HUDEP-2 (cell line): ENCODE data around the gene HOXB9.
A peak's percentile ranks its signal among the peaks of the same experiment; 100 is the strongest.

ENCODE experiments used
- DNase-seq, 76 experiments: peaks; one replicate each; lab custom pipeline; 2025; ENCODE audit not compliant: unreplicated experiment in 76 of 76; lab: John Stamatoyannopoulos, UW

Gene HOXB9

DNA sequence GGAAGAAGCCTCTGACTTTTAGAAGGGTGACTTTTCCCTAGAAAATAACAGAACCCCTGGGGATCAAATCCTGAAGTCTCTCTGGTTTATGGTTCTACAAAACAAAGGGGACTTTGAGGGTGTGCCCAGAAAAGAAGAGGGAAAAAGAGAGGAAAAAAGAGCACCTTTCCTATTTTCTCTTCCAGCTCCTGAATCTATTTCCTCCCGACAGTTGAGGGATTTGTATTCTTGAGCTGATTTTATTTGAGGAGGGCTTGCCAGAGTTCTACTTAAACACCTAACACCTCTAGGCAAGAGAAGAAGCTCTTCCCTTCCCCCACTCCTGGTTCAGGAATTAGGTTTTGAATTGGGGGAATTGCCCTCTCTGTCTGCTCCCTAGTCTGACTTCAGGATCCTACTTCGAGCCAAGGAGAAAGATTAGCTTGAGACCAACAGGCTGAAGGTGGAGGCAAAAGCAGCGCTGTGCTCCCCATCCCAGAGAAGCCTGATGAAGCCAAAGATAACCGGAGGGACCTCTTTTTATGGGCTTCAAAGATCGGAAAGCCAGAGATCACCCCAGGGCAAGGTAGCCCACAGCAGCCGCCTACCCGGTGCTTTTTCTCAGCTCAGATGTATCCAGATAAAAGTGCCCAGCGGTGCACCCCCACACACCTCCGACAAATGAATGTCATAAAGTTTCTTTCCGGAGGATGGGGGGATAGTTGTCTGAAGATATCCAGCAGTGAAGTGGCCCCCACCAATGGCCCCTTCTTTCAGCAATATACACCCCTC lies 36.9 kb downstream of the HOXB9 start:
- no peak for DNase-seq

GRCh38 chr17:48588528-48588927 lies 37.6 kb downstream of the HOXB9 start:
- DNase-seq: no peak

- no peak for DNase-seq
These were observed 38.1 kb downstream of the HOXB9 start for GRCh38 chr17:48588074-48588415.

- no peak for DNase-seq
These were observed 38.7 kb downstream of the HOXB9 start for GRCh38 chr17:48587276-48588073.

- no peak for DNase-seq
These were observed 39.6 kb downstream of the HOXB9 start for GRCh38 chr17:48586355-48587258.

DNA sequence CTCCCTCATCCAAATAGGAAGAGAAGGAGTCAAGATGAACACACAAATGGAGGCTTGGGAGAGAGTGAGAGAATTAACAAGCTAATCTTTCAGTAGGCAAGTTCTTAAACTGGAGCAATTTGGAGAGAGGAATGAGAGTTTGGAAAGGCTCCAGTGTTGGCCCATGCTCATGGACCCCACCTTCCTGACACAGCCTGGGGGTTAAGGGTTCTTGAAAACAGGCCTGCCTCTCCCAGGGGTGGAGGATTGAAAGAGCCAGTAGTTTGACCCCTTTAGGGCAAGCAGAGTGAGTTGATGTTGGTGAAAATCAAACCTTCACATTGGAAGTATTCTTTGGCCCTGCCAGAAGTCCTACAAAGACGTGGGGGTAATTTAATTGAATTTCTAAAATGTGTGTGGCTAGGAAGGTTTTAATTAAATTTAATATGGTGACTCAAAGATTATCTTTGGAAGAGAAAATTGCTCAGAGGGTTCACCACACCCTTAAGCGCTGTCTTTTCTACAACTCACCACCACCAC lies 41.9 kb downstream of the HOXB9 start:
- DNase-seq: no peak

GRCh38 chr17:48583708-48584222 lies 42.4 kb downstream of the HOXB9 start:
- DNase-seq: no peak

- DNase-seq: no peak
These were observed 43.4 kb downstream of the HOXB9 start for GRCh38 chr17:48582750-48583069.

GRCh38 chr17:48579760-48580554 lies 46.2 kb downstream of the HOXB9 start:
- no peak for DNase-seq

DNA sequence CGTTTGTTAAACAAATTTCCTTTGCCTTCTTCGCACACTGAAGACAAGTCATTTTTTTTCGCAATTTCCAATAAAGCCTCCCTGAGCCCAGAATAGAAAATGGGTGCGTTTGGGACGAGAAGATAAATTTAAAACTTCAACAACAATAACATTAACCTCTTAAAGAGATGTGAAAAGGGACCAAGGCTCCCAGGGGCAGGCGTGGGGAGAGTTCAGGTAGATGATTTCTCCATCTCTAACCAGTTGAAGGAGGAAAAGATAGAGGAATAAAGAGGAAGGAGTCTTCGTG lies 46.7 kb downstream of the HOXB9 start:
- DNase-seq: no peak

- DNase-seq: peak in 4 of 76 experiments; percentile 11 to 60 (median 27)
These were observed 47.3 kb downstream of the HOXB9 start for GRCh38 chr17:48578616-48579470.

GRCh38 chr17:48577946-48578615 lies 48.1 kb downstream of the HOXB9 start, which contains the start of gene HOXB4:
Gene HOXB4, minus strand, starts transcription at chr17:48578350. Its CDS starts 31 bp downstream, at chr17:48578319.
- DNase-seq: peak in 72 of 76 experiments; percentile 14 to 86 (median 65)

GRCh38 chr17:48577330-48577945 lies 48.7 kb downstream of the HOXB9 start:
- peak in 18 of 76 experiments; percentile 11 to 60 (median 26) for DNase-seq

GRCh38 chr17:48576479-48577309 lies 49.5 kb downstream of the HOXB9 start:
- peak in 63 of 76 experiments; percentile 9 to 73 (median 41) for DNase-seq

DNA sequence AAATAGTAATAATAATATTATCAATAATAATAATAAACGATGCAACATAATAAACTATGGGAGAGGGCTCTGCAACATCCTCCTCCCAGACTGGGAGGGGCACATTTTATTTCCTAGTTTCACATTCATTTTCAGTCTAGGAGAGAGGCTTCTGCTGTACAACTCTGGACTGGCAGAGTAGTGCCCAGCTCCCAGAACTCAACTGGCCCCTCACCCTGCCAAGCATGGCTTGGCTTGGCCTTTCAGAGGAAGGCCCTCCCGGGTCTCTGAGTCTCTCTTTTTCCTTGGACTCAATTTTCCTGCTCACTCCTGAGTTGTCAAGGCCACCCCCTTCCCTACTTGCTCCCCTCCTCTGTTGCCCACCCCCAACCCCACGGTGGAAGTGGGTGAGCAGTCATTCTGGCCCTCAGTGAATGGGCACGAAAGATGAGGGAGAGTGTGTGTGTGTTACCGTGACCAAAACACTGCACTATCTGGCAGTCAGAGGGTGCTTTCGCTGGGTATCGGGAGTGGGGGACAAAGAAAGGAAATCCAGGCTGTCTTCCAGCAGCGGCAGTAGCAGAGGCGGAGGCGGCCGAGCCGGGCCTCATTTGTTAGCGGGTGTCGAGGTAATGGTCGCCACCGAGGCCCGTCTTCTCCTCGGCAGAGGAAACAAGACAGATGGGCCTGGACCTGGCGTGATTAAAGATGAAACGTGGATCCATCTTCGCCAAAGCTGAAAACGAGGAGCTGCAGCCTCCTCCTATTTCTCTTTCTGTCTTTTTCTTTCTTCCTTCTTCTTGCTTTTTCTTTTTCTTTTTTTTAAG lies 50.3 kb downstream of the HOXB9 start:
- no peak for DNase-seq

DNA sequence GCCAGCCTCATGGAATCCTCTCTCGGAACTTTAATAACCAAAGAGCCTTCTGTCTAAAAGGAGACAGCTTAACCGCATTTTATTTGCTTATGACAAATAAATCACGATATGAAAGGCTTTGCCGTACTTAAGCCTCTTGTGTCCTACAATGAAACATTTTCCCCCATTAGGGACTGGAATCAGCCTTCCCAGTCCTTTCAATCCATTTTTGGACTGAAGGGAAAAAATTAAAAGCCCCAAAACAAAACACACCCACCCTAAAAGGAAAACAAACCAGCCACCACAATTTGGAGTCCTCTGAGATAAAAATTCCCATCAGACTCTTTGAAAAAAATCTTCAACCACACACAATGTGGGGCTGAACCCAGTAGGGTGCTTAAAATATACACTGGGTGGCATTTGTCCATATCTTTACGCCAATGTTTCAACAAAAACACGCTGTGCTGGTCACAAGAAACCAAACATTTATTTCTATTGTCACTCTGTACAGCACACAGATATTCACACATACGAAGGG lies 51.0 kb downstream of the HOXB9 start:
- no peak for DNase-seq
